NCI-H1436 treated with DMSO at 0.1 percent for 48 hours (cell line): ENCODE results near the gene SLC28A1.
"Not testable (repeated sequence)": the region's sequence is repeated elsewhere in the genome, so short reads cannot be mapped to it uniquely, and the experiment has no call there.

Experiments used
- DNase-seq: peaks from one replicate; lab custom pipeline; 2025; lab: John Stamatoyannopoulos, UW

The SLC28A1 gene

DNA sequence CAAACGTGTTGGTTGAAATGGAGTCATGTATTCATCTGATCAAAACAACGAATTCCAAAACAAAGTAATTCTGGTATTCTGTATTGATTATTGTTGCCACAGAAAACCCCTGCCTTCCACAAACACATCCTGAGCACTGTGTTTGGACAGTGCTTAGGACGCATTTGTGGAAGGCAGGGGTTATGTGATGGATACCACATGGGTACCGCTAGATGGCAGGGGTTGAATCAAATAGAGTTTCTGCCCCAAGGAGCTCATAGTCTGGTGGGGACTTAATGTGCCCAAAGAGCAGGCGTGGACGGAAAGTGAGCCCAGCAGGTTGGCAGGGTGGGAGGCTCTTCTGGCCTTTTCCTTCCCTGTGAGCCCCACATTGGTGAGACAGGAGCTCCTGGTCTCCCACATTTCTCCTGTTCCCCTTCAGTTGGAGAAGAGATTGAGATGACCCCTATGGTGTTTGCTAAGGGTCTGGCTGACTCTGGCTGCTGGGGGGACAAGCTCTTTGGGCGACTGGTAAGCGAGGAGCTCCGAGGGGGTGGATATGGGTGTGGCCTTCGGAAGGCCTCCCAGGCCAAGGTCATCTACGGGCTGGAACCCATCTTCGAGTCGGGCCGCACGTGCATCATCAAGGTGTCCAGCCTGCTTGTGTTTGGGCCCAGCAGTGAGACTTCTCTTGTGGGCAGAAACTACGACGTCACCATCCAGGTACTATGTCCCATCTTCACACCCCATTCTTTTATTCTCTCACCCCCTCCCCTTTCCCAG is 22.1 kb upstream of the SLC28A1 start:
- no peak for DNase-seq

DNA sequence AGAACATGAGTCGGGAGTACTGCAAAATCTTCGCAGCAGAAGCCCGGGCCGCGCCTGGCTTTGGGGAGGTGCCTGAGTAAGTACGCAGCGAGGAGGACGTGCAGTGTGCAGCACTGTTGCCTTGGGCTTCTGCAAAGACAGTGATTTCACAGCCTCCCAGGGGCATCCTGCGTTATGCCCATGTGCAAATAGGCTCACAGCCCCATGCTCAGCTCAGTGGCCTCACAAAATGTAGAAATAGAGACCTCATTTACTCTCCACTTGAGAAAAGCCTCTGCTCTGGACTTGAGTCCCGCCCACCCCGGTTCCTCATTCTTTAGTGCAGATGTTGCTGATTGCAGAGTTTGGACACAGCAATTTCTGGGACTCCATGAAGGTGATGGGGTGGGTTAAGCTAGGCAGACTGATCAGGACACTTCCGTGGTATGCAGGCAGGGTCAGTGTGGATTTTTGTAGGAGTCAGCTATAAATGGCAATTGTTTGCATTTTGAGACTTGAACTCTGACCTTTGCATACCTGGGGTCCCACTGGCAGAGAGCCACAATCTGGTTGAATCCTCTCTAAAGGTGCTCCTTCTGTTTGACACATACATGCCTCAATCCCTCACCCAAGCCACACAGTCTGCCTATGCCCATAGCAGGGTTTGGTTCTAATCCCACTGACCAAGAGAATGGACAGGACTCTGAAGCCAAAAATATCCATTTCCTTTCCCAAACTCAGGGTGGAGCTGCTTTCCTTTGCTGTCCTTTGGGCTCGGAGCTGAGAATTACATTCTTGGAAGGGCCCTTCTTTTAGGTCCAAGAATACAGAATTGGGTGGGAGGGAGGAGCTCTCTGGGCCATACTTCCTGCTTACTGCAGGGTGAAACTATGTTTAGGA is 20.7 kb upstream of the SLC28A1 start:
- no peak for DNase-seq

DNA sequence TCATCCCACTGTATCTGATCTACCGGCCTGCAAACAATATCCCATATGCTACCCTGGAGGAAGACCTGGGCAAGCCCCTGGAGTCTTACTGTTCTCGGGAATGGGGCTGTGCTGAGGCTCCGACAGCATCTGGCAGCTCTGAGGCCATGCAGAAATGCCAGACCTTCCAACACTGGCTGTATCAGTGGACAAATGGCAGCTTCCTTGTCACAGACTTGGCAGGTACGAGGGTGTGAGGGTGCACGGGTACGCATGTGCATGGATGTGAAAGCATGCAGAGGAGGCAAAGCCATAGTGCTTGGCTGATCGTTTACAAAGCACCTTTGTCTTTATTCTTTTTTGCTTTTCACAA is 20.0 kb upstream of the SLC28A1 start:
- DNase-seq: no peak

DNA sequence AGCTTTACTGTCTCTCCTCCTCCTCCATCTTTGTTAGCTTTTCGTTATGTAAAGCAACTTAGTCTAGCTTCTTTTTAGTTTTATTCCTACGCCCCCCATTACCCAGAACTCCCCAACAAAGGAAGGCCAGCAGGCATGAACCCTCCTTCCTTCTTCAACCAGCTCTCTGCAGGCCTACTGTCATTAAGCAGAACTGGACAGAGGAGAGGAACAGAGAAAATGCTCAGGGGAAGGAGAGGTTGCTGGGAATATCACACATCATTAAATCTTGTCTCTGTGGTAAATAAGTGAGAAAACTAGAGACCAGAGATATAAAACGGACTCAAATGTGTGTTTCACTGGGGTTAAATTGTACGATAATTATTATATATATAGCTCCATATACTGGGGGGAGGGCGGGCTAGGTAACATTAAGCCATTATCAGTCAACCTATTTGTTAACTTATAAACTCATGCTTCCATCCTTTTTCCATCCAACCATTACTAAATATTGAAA is 19.3 kb upstream of the SLC28A1 start:
- DNase-seq: no peak

DNA sequence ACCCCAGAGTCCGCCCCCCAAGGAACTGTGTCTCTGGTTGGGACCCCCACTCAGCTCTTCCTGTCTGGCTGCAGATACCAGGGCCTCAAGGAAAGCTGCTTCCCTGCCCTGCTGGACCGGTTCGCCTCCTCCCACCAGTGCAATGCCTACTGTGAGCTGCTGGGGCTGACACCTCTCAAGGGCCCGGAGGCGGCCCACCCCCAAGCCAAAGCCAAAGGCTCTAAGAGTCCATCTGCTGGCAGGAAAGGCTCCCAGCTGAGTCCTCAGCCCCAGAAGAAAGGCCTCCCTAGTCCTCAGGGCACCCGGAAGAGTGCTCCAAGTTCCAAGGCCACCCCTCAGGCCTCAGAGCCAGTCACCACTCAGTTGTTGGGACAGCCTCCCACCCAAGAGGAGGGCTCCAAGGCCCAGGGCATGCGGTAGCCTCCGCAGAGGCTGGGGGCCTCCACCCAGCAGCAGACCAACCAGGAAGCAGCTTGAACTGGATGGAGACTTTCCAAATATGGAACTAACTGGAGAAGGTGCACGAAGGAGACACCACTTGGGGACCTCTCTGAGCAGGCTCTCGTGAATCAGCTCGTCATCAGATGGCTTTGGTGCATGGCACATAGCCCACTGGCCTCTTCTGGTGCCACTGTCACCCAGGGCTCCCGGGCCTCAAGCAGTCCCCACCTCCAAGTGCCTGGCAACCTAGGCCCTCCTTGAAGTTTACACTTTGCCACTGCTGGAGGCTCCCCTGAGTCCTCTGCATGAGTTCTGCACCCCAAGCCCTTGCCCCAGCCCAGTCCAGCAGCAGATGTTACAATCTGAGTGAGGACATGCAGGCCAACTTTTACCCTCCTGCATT is 16.2 kb upstream of the SLC28A1 start:
- no peak for DNase-seq

DNA sequence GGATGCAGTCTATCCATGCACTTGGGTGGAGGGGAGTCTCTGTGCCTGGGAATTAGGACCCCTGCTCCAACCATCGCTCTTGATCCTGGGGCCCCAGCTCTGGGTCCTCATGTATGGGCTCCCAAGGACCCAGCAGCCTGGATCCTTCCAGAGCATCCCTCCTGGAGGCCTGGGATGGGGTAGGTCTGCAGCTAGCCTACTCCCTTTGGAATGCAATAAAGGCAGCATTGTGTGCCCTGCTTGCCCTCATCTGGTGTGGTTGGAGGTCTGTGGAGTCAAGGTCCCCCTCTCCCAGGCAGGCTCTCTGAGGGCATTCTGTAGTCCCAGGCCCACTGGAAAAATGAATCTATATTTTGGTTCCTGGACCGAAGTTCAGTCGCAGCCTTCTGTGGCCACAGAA is 15.0 kb upstream of the SLC28A1 start:
- DNase-seq: no peak

DNA sequence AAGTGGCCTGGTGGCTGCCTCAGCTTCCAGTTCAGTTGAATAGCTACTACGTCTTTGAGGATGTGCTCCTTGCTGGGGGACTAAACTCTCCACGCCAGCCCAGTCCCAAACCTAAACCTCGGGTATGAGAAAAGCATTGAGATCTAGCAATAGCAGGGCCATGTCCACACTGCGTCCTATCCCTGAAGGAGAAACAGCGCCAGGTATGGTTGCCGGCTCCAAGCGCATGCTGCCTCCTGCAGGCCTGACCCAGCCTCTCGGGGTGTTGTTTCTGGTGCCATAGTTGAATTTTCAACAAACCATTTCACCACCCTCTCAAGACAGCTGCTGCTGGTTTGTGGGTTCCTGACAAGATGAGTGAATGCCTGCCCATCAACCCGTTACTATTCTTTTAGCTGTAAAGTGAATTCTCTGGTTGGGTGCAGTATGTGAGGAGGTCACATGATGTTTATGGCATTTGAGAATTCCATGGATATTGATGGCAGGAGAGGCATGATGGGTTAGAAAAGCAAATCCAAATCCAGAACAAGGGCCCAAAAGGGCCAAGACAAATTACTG is 13.0 kb upstream of the SLC28A1 start:
- DNase-seq: no peak

DNA sequence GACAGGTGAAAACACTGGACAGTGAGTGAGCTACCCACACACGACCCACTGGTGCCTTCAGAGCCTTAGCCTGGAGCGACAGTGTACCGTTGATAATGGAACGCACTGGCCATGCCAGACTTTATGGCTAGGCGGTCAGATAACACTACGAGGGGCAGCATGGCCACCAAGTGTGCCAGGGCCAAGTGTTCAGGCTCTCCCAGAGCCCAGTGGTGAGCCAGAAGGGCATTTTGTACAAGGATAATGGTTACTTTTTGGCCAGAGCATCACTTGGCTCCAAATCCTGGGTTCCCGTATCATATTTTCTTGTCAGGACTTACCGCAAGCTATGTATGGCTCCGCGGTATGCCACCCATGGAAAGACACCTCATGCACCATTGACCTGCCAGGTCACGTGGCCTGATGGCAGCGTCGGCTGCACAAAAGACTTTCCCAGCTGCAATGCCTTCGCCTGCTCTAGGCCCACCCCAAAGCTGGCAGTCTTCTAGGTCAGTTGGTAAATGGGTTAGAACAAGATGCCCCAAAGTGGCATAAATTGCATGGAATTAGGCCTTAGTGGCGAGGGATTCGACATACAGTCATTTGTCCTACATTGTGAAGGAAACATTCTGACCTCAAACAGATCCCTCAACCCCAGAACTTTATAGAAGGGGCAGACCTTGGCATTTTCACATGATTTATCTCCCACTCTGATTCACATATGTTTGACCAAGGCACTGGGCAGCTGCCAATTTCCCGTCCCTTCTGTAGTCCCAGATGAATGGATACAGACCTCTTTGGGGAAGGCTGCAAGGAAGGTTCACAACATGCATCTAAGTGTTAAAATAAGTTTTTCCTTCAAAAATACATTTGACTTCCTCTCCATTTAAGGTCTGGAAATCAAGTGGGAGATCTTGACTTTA is 12.2 kb upstream of the SLC28A1 start:
- DNase-seq: no peak

DNA sequence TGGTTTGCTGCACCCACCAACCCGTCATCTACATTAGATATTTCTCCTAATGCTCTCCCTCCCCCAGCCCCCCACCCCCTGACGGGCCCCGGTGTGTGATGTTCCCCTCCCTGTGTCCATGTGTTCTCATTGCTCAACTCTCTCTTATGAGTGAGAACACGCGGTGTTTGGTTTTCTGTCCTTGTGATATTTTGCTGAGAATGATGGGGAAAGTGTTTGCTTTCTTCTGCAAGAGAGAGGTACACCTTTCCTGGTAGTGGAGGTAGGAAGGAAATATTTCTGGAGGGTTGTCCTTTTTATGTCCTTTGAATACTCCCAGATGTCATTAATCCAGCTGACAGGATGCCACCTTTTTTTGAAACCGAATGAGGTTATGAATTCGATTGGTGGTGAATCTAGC is 10.5 kb upstream of the SLC28A1 start:
- no peak for DNase-seq

DNA sequence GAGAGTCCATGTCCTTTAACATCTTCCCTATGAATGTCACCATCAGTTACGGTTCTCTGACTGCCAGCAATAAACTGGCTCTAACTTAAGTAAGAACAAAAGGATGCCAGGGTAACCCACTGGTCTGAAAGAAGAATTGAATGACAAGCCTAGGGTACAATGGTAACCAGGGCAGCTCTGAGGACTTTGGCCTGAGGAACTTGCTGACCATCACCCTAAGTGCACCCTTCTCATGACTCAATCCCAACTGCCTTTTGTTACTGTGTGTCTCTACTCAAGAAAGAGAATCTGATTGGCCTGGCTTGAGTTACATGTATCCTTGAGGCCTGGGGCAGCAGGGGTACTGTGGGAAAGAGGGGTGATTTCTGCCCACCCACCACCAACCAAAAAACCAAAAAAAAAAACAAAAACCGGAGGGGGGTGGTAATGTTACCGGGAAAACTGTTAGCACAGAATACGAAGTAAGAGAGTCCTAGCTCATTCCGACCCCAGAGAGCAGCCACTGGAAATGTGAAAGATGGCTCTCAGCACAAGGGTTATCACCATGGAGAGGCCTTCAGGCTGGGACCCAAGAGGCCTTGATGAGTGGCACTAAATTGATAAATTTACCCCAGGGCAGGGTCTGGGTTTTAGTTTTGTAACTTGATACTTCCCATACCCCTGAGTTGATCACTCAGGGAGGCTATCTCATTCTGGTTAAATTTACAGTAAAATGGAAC is 9.3 kb upstream of the SLC28A1 start:
- peak; percentile 15 for DNase-seq

DNA sequence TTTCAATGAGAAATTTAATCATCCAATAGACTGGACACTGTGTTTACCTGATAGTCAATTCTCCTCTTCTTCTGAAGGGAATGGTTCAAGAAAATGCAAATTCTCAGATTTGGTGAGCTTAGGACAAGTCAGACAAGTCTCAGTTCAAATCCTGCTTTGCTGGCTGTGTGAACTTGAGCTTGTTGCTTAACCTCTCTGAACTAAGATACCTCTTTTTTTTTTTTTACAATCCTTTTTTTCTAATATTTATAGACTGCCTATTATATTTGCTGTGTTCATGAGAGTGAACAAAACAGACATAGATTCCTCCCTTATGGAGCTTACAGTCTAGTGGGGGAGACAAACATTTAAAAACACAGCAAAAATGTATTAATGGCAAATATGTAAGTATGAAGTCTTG is 8.2 kb upstream of the SLC28A1 start:
- no peak for DNase-seq

DNA sequence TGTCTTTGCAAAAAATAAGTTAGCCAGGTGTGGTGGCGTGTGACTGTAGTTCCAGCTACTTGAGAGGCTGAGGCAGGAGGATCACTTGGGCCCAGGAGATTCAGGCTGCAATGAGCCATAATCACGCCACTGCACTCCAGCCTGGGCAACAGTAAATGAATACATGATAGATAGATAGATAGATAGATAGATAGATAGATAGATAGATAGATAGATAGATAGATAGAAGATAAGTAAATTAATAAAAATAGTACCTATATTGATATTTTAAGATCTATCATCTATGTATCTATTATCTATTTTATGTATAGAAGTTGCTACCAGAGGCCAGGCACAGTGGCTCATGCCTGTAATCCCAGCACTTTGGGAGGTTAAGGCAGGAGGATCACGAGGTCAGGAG is 6.8 kb upstream of the SLC28A1 start:
- DNase-seq: not testable (repeated sequence)

DNA sequence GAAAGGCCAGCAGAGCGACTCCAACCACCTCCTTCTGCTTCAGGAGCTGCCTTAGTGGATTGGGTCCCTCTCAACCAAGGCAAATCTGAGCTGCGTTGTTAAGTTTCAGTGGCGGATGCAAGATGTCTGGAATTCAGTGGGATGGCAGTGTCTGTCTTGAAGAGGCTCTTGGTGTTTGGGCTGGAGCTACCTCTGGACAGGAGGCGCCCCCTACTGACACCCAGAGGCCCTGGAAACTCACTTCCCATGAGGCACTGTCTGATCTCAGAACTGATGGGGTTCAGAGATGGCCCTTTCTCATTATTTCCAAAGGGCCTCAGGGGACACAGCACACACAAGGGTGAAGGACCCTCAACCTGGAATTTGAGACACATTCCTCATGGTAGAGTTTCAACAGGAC is 6.0 kb upstream of the SLC28A1 start:
- DNase-seq: no peak

DNA sequence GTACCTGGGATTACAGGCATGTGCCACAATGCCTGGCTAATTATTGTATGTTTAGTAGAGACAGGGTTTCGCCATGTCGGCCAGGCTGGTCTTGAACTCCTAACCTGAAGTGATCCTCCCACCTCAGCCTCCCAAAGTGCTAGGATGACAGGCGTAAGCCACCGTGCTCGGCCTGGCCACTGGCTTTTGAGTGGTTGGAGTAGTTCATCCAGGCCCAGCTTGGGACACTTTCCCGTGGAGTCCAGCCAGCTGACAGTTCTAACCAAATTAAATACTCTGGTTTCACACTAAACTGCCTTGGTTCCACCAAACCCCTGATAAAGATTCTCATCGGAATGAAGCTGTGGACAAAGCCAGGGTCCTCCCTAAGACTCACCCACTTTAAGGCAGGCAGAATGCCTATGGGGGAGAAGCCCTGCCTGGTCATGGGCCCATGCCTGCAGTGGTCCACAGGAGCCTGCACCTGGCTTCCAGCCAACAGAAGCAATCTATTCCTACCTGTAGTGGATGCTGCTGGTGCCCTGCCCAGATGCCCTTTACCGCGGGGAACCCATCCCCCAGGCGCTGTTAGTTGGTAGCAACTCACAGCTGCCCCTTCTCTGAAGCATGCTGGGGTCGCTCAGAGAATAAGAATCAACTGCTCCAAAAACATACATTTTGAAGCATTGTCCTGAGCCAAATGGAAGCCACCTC is 5.2 kb upstream of the SLC28A1 start:
- DNase-seq: no peak

DNA sequence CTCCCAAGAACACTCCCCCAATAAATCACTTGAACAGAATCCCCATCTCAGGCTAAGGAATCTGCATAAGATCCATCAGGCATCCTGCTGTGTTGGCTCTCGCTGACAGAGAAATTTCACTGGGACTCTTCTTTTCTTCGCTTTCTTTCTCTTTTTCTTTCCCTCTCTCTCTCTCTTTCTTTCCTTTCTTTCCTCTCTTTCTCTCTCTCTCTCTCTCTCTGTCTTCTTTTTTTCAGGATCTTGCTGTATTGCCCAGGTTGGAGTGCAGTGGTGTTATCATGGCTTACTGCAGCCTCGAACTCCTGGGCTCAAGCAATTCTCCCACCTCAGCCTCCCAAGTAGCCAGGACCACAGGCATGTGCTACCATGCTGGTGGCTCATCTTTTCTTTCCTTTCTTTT is 4.5 kb upstream of the SLC28A1 start:
- no peak for DNase-seq

DNA sequence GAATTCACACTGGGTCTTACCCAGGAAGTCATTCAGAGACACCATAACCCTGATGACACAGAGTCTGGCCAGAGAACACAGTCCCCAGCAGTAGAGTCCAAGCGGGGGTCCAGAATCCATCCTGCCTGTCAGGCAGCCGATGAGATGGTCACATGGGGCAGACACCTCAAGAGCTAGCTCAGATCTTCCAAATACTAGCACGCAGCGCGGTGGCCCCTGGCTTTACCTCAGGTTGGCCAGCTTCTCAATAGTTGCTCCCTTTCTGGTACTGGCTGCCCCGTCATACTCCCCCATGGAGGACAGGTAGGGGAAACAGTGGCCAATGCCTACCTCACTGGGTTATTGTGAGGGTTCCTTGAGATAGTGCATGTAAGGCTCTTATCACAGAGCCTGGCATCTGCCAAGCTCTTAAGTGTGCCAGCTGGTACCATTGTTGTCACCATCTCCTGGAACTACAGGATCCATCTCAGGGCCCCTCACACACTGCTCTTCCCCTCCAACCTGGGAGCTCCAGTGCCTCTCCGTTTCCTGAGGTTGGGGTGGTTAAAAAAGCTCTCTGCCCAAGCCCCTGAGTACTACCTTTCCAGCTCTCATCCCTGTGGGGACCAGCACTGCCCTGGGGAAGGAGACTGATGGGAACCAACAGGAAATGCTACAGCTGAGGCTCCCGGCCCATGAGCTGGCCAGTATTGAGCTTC is 3.5 kb upstream of the SLC28A1 start:
- DNase-seq: no peak

DNA sequence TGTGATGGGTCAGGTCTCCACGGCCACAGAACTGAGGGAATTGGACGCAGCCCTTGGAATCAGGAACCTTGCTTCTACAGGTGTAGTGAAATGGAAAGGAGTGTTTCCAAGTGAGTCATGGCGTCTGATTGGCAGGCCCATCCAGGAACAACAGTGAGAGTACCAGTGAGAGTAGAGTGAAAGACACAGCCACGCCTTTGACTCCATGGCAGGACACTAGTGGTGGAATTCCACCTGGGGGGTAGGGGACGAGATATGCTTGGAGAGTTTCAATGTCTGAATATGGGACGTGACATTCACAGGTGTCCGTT is 3.0 kb upstream of the SLC28A1 start:
- DNase-seq: no peak

DNA sequence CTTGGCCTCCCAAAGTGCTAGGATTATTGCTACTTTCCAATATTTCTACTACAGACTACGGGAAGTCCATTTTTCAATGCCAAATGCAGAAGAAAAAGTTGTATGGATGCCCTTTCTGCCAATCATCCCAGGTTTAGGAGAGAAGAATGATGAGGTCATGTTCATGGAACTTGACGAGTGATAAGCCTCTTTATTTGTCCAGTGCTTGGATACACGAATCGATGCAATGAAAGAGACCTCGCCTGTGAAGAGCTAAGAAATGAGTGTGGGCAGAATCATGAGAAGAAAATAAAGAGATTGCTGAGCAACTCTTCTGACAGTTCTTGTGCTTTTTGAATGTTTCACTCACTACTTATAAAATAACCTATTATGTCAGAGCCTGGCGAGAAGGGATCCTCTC is 996 bp upstream of the SLC28A1 start:
- no peak for DNase-seq

DNA sequence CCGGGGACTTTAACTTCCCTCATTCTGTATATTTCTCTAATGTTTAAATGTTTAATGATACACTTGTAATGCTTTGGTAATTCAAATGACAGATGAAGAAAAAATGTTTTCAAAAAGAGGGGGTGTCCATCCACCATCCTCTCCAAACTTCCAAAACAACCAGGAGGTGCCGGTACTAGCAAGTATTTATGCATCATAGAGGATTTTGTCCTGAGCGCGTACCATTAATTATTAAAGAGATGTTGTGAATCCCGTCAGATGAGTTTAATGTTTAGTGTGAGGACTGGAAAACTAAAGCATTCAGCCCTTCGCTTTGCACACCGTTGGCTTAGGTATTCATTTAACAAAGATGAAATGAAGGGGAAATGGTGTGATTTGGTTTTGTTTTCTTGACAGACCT is 1.3 kb downstream of the SLC28A1 start:
- no peak for DNase-seq
